ENCODE measurements around the gene RPLP2. TPM values are rescaled to one million over a fixed set of nuclear protein-coding genes. Genes with fewer than 3 reads are reported as not detected.

Gene RPLP2
- total and polyA plus RNA-seq, 4 experiments from 2014 or later: 1,822 to 5,155 (median 4,314) TPM

- H3K4me3 ChIP-seq (ENCODE audit: low read length in 2 of 2): peak within 1 kb of the TSS in 1 of 2 donors; percentile 73
- Mint-ChIP-seq H3K27me3 (no peaks in the 10 kb centered on the region), H3K4me3 (peak within 1 kb of the TSS; percentile 84 to 94 (median 89)), H3K9me3 (no peaks in the 10 kb centered on the region), H3K4me1 (peaks cover 2 to 22% (median 11%) of the 10 kb centered on the region in 4 donors), H3K27ac (peak within 1 kb of the TSS; percentile 81 to 94 (median 92)), H3K36me3 (peaks cover 0 to 17% of the 10 kb centered on the region in 2 donors)
- peak within 1 kb of the TSS; percentile 81 for H3K27ac ChIP-seq (ENCODE audit: low read depth, low read length)
- intact Hi-C loops (cut with micrococcal nuclease): loop anchor here (1.0 to 2.0 kb wide), 3 partner anchors 9 to 24 kb away; partner anchors contain the start of genes CD151, POLR2L, RPLP2 and TSPAN4
- H3K27me3 ChIP-seq (ENCODE audit: insufficient read depth, low read length): no peaks in the 10 kb centered on the region
- CTCF ChIA-PET (ENCODE audit: partially characterized antibody): interaction anchor here (0.9 to 1.5 kb wide), 4 partner anchors 9 to 22 kb away, joined by 3 to 4 read pairs (median 4); partner anchors contain the start of gene RPLP2
- H3K4me1 ChIP-seq (ENCODE audit: insufficient read depth, low read length): peaks cover 22% of the 10 kb centered on the region
- DNase-seq: no peak
- no peaks in the 10 kb centered on the region for H3K9me3 ChIP-seq (ENCODE audit: control insufficient read depth in 1 of 2, low read length in 2 of 2)
- POLR2A ChIA-PET (ENCODE audit: partially characterized antibody): interaction anchor here (0.6 to 6.4 kb wide), 21 partner anchors 8 to 611 kb away, joined by 3 to 109 read pairs (median 6); partner anchors contain the start of genes BET1L, CD151, CRACR2B and DEAF1
- peaks cover 2% of the 10 kb centered on the region for H3K36me3 ChIP-seq (ENCODE audit: insufficient read depth, low read length)
Measured at GRCh38 chr11:818396-819128, 8.8 kb downstream of the RPLP2 start, which contains the start of gene PNPLA2. Gene PNPLA2, plus strand, starts transcription at chr11:818914. Its CDS starts 805 bp downstream, at chr11:819719.

- peak; percentile 89 to 92 (median 91) for DNase-seq
- ChIA-PET POLR2A (ENCODE audit: partially characterized antibody) (interaction anchor here (0.6 to 6.4 kb wide), 21 partner anchors 9 to 611 kb away, joined by 3 to 109 read pairs (median 6); partner anchors contain the start of genes BET1L, CD151, DEAF1 and GATD1), CTCF (ENCODE audit: partially characterized antibody) (interaction anchor here (0.9 to 1.5 kb wide), 4 partner anchors 10 to 23 kb away, joined by 3 to 4 read pairs (median 4); partner anchors contain the start of gene RPLP2)
- Histone ChIP-seq H3K4me1 (ENCODE audit: insufficient read depth, low read length) (peaks cover 22% of the 10 kb centered on the region), H3K4me3 (ENCODE audit: low read length in 2 of 2) (peak overlapping the region in 1 of 2 donors; percentile 73), H3K36me3 (ENCODE audit: insufficient read depth, low read length) (no peaks in the 10 kb centered on the region), H3K27ac (ENCODE audit: low read depth, low read length) (peak overlapping the region; percentile 81), H3K27me3 (ENCODE audit: insufficient read depth, low read length) (no peaks in the 10 kb centered on the region), H3K9me3 (ENCODE audit: control insufficient read depth in 1 of 2, low read length in 2 of 2) (no peaks in the 10 kb centered on the region)
- H3K27me3 Mint-ChIP-seq: no peaks in the 10 kb centered on the region
- intact Hi-C loops (cut with micrococcal nuclease): loop anchor here (1.0 to 2.0 kb wide), 3 partner anchors 10 to 23 kb away; partner anchors contain the start of genes CD151, POLR2L, RPLP2 and TSPAN4
- H3K27ac Mint-ChIP-seq: peak overlapping the region in 6 of 7 donors; percentile 88 to 94 (median 92)
- peaks cover 2 to 22% (median 11%) of the 10 kb centered on the region in 4 donors for H3K4me1 Mint-ChIP-seq
- peak overlapping the region; percentile 11 to 94 (median 89) for H3K4me3 Mint-ChIP-seq
- H3K9me3 Mint-ChIP-seq: no peaks in the 10 kb centered on the region
- H3K36me3 Mint-ChIP-seq: peaks cover 0 to 15% of the 10 kb centered on the region in 2 donors
Measured at GRCh38 chr11:819129-819931, 9.6 kb downstream of the RPLP2 start.

GRCh38 chr11:819943-820649 is 10.3 kb downstream of the RPLP2 start:
- CTCF ChIA-PET (ENCODE audit: partially characterized antibody): interaction anchor here (1.3 to 1.5 kb wide), 2 partner anchors 21 kb away, joined by 3 to 4 read pairs; no protein-coding TSS in a partner anchor
- Histone ChIP-seq H3K27me3 (ENCODE audit: insufficient read depth, low read length) (no peaks in the 10 kb centered on the region), H3K27ac (ENCODE audit: low read depth, low read length) (peak overlapping the region; percentile 81), H3K4me1 (ENCODE audit: insufficient read depth, low read length) (peaks cover 22% of the 10 kb centered on the region), H3K9me3 (ENCODE audit: control insufficient read depth in 1 of 2, low read length in 2 of 2) (no peaks in the 10 kb centered on the region), H3K4me3 (ENCODE audit: low read length in 2 of 2) (peak overlapping the region; percentile 66 to 73), H3K36me3 (ENCODE audit: insufficient read depth, low read length) (peaks cover 5% of the 10 kb centered on the region)
- intact Hi-C loops (cut with micrococcal nuclease): loop anchor here (1.0 to 2.0 kb wide), 3 partner anchors 11 to 22 kb away; partner anchors contain the start of genes CD151, POLR2L, RPLP2 and TSPAN4
- H3K36me3 Mint-ChIP-seq: peaks cover 5 to 20% of the 10 kb centered on the region in 2 donors
- H3K4me3 Mint-ChIP-seq: peak overlapping the region; percentile 87 to 94 (median 89)
- peak; percentile 94 to 97 (median 96) for DNase-seq
- H3K27ac Mint-ChIP-seq: peak overlapping the region; percentile 87 to 94 (median 92)
- H3K27me3 Mint-ChIP-seq: no peaks in the 10 kb centered on the region
- peaks cover 2 to 22% (median 11%) of the 10 kb centered on the region in 4 donors for H3K4me1 Mint-ChIP-seq
- POLR2A ChIA-PET (ENCODE audit: partially characterized antibody): interaction anchor here (0.6 to 6.4 kb wide), 15 partner anchors 10 to 612 kb away, joined by 3 to 109 read pairs (median 7); partner anchors contain the start of genes BET1L, CD151, PHRF1 and PIDD1
- H3K9me3 Mint-ChIP-seq: no peaks in the 10 kb centered on the region

- Mint-ChIP-seq H3K4me3 (peak overlapping the region; percentile 74 to 94 (median 88)), H3K36me3 (peaks cover 8 to 22% of the 10 kb centered on the region in 2 donors), H3K27ac (peak overlapping the region in 6 of 7 donors; percentile 29 to 88 (median 74)), H3K27me3 (no peaks in the 10 kb centered on the region), H3K4me1 (peaks cover 2 to 22% (median 11%) of the 10 kb centered on the region in 4 donors), H3K9me3 (no peaks in the 10 kb centered on the region)
- peak overlapping the region; percentile 66 to 73 for H3K4me3 ChIP-seq (ENCODE audit: low read length in 2 of 2)
- ChIA-PET POLR2A (ENCODE audit: partially characterized antibody) (interaction anchor here (0.6 to 6.4 kb wide), 11 partner anchors 11 to 245 kb away, joined by 3 to 109 read pairs (median 9); partner anchors contain the start of genes CD151, PHRF1, PIDD1 and POLR2L), CTCF (ENCODE audit: partially characterized antibody) (no interaction called here)
- H3K27me3 ChIP-seq (ENCODE audit: insufficient read depth, low read length): no peaks in the 10 kb centered on the region
- H3K27ac ChIP-seq (ENCODE audit: low read depth, low read length): peak overlapping the region; percentile 81
- peaks cover 22% of the 10 kb centered on the region for H3K4me1 ChIP-seq (ENCODE audit: insufficient read depth, low read length)
- peaks cover 5% of the 10 kb centered on the region for H3K36me3 ChIP-seq (ENCODE audit: insufficient read depth, low read length)
- intact Hi-C loops (cut with micrococcal nuclease): no loop called here
- H3K9me3 ChIP-seq (ENCODE audit: control insufficient read depth in 1 of 2, low read length in 2 of 2): no peaks in the 10 kb centered on the region
- no peak for DNase-seq
Measured at GRCh38 chr11:820655-821511, 11.1 kb downstream of the RPLP2 start.

GRCh38 chr11:821512-822371 is 12.0 kb downstream of the RPLP2 start:
- H3K4me1 Mint-ChIP-seq: peaks cover 3 to 27% (median 13%) of the 10 kb centered on the region in 4 donors
- no peaks in the 10 kb centered on the region for H3K9me3 Mint-ChIP-seq
- DNase-seq: no peak
- H3K27ac Mint-ChIP-seq: peak overlapping the region in 2 of 7 donors; percentile 17 to 88
- peaks cover 8 to 22% of the 10 kb centered on the region in 2 donors for H3K36me3 Mint-ChIP-seq
- ChIA-PET POLR2A (ENCODE audit: partially characterized antibody) (interaction anchor here (1.3 to 6.4 kb wide), 6 partner anchors 10 to 21 kb away, joined by 3 to 109 read pairs (median 32); partner anchors contain the start of genes CD151, PIDD1, POLR2L and RPLP2), CTCF (ENCODE audit: partially characterized antibody) (no interaction called here)
- H3K36me3 ChIP-seq (ENCODE audit: insufficient read depth, low read length): peaks cover 5% of the 10 kb centered on the region
- H3K27ac ChIP-seq (ENCODE audit: low read depth, low read length): no peak overlapping the region
- peaks cover 29% of the 10 kb centered on the region for H3K4me1 ChIP-seq (ENCODE audit: insufficient read depth, low read length)
- no peaks in the 10 kb centered on the region for H3K9me3 ChIP-seq (ENCODE audit: control insufficient read depth in 1 of 2, low read length in 2 of 2)
- peak overlapping the region in 6 of 8 donors; percentile 17 to 94 (median 68) for H3K4me3 Mint-ChIP-seq
- intact Hi-C loops (cut with micrococcal nuclease): no loop called here
- no peak overlapping the region for H3K4me3 ChIP-seq (ENCODE audit: low read length in 2 of 2)
- no peaks in the 10 kb centered on the region for H3K27me3 ChIP-seq (ENCODE audit: insufficient read depth, low read length)
- H3K27me3 Mint-ChIP-seq: peaks cover 2 to 4% of the 10 kb centered on the region in 2 donors
